Activated B cell treated with CpG ODN at 0.5 μM for 24 hours (primary cell): Measurements from ENCODE around the gene LMNB1. TPM values are rescaled to one million over a fixed set of nuclear protein-coding genes. Genes with fewer than 3 reads are reported as not detected.

Source experiments
- ATAC-seq: fragments of 200-7000 bp; cut with Tn5 transposase; one replicate; pipeline ENCODE4 v1.10.0; 2021; ENCODE audit warnings: low read depth, mild to moderate bottlenecking, moderate library complexity
- CTCF ChIA-PET: fragments of 350-600 bp; sonication (Branson Sonifier 250); formaldehyde crosslinking; loops from one replicate; lab custom pipeline; 2021; ENCODE audit warnings: antibody characterized with exemption; lab: Charles Lee
- POLR2A ChIA-PET: fragments of 350-600 bp; sonication (Branson Sonifier 250); formaldehyde crosslinking; loops from one replicate; lab custom pipeline; 2021; ENCODE audit warnings: antibody characterized with exemption; lab: Charles Lee
- DNase-seq: peaks from one replicate; pipeline ENCODE4 v3.0.0; 2022
- H3K27ac Mint-ChIP-seq: one replicate; pipeline ENCODE4 v1.8.0; 2020; ENCODE audit warnings: mixed read lengths
- H3K27me3 Mint-ChIP-seq: one replicate; pipeline ENCODE4 v1.8.0; 2021; ENCODE audit warnings: mixed read lengths
- H3K36me3 Mint-ChIP-seq: one replicate; pipeline ENCODE4 v1.8.0; 2021; ENCODE audit warnings: low read depth, mixed read lengths
- H3K4me1 Mint-ChIP-seq: one replicate; pipeline ENCODE4 v1.8.0; 2021; ENCODE audit warnings: mixed read lengths
- H3K4me3 Mint-ChIP-seq: one replicate; pipeline ENCODE4 v1.8.0; 2020; ENCODE audit warnings: mild to moderate bottlenecking, mixed read lengths
- H3K9me3 Mint-ChIP-seq: one replicate; pipeline ENCODE4 v1.8.0; 2020; ENCODE audit warnings: mixed read lengths
- intact Hi-C: fragments of 100-400 bp; cut with micrococcal nuclease; formaldehyde crosslinking; loops from one replicate; pipeline ENCODE4 v1.15.1; 2024
- total RNA-seq: library from RNA; stranded (reverse); gene quantifications from 2 replicates; pipeline ENCODE4 v1.2.3, GENCODE V29; 2022
- TF ChIP-seq, protein P1 (sequence below): fragments of 200-600 bp; IDR thresholded peaks from one replicate; pipeline ENCODE4 v1.8.0; 2022; ENCODE audit warnings: antibody characterized with exemption, mild to moderate bottlenecking

LMNB1 gene
- total RNA-seq, 1 donor from 2014 or later, result 34.7 TPM

DNA sequence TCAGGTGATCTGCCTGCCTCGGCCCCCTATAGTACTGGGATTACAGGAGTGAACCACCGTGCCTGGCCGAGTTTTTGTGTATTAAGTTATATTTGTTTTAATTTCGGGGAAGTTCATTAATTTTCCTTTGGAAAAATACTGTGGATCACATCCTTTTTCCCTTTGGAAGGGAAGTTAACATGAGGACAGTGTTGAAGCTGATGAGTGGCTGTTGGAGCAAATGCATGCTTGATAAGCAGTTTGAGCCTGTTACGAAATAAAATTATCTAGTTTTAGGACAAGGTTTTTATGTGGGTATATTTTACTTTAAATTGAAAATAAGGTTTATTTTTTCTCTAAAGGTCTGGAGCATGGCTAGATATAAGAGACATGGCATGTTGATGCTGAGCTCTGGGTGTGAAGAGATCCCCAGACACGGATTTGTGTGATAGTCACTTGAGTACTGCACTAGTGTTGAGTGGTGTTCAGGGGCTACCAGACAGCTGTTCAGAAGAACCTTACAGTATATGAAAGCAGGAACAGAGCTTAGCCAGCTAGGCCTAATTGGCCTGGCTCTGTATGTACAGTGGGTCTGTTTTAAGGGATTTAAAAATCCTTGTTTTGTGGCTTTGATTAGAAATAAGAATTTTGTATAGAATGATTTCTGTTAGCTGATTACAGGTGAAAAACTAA is 17.4 kb downstream of the LMNB1 start:
- ChIA-PET POLR2A (interaction anchor here (0.5 to 4.7 kb wide), 2 partner anchors 17 to 88 kb away, joined by 7 to 15 read pairs; partner anchors contain the start of gene LMNB1), CTCF (interaction anchor here (0.7 to 1.9 kb wide), 7 partner anchors 8 to 137 kb away, joined by 3 to 7 read pairs (median 3); no protein-coding TSS in a partner anchor)
- intact Hi-C loops, result no loop called here
- H3K9me3 Mint-ChIP-seq, result no peaks in the 10 kb centered on the region
- TF ChIP-seq, protein P1, sequence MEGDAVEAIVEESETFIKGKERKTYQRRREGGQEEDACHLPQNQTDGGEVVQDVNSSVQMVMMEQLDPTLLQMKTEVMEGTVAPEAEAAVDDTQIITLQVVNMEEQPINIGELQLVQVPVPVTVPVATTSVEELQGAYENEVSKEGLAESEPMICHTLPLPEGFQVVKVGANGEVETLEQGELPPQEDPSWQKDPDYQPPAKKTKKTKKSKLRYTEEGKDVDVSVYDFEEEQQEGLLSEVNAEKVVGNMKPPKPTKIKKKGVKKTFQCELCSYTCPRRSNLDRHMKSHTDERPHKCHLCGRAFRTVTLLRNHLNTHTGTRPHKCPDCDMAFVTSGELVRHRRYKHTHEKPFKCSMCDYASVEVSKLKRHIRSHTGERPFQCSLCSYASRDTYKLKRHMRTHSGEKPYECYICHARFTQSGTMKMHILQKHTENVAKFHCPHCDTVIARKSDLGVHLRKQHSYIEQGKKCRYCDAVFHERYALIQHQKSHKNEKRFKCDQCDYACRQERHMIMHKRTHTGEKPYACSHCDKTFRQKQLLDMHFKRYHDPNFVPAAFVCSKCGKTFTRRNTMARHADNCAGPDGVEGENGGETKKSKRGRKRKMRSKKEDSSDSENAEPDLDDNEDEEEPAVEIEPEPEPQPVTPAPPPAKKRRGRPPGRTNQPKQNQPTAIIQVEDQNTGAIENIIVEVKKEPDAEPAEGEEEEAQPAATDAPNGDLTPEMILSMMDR, result no peak
- peaks cover 30% of the 10 kb centered on the region for H3K4me1 Mint-ChIP-seq
- H3K36me3 Mint-ChIP-seq, result no peaks in the 10 kb centered on the region
- no peak overlapping the region for H3K4me3 Mint-ChIP-seq
- ATAC-seq (no peak), DNase-seq (no peak)
- H3K27me3 Mint-ChIP-seq, result no peaks in the 10 kb centered on the region
- H3K27ac Mint-ChIP-seq, result peak overlapping the region; percentile 35

DNA sequence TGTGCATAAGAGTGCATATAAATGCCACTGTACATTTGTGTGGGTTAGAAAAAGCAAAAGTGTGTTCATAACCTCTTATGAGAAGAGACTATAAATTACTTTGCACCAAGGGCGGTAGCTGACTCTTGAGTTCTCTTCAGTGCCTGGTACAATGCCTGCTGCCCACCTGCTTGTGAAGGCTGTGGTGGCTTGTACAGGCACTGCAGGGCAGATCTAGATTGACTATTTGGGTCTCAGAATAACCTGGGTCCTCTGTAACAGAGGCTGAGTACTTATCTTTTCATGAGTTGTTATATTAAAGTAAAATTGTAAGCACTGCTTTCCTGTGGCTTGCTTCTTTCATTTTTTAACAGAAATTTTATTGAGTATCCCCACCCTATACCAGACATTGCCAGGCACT is 22.8 kb downstream of the LMNB1 start:
- CTCF ChIA-PET, result no interaction called here
- Mint-ChIP-seq H3K27me3 (no peaks in the 10 kb centered on the region), H3K4me1 (peaks cover 31% of the 10 kb centered on the region), H3K36me3 (no peaks in the 10 kb centered on the region), H3K4me3 (no peak overlapping the region), H3K9me3 (no peaks in the 10 kb centered on the region), H3K27ac (peak overlapping the region; percentile 19)
- POLR2A ChIA-PET, result no interaction called here
- ATAC-seq, result no peak
- TF ChIP-seq, protein P1, result no peak
- DNase-seq, result no peak
- intact Hi-C loops, result loop anchor here (5.0 to 10.0 kb wide), 3 partner anchors 197 to 695 kb away; partner anchors contain the start of gene PHAX

DNA sequence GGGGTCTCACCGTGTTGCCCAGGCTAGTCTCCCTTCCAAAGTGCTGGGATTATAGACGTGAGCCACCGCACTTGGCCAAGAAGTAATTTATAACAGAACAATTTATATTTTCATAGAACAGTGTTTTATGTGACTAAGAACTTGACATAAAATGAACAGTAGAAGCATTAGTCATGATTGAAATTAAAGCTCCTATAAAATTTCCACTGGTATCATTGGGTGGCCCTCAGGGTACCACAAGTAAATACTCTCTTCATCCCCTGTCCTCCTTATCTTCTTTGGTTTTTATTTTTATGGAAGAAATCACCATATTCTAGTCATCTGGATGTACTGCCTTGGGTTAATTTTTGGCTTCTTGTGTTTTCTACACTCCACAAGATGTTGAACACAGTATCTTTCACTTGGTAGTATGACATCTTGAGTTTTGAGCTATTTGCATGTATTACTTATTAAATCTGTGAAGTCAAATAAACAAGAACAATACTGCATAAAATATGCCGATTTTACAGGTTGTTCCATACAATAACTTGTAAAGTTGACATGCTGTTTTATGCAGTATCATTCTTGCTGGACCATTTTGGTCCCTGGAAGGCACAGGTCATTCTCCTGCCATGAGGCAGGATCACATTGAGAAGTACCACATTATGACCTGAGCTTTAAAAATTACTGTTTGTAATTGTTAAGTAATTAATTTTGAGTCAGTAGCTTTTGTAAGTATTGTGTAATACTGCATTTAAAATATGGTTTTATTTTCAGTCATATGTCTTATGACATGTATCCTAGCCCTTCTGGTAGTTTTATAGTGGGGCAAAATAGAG is 24.4 kb downstream of the LMNB1 start:
- no peak for DNase-seq
- peaks cover 36% of the 10 kb centered on the region for H3K4me1 Mint-ChIP-seq
- no peaks in the 10 kb centered on the region for H3K9me3 Mint-ChIP-seq
- no peak overlapping the region for H3K4me3 Mint-ChIP-seq
- peak overlapping the region; percentile 52 for H3K27ac Mint-ChIP-seq
- intact Hi-C loops, result loop anchor here (5.0 to 10.0 kb wide), 3 partner anchors 199 to 693 kb away; partner anchors contain the start of gene PHAX
- POLR2A ChIA-PET, result interaction anchor here (3.8 kb wide), 1 partner anchor 23 kb away, joined by 15 read pairs; no protein-coding TSS in a partner anchor
- CTCF ChIA-PET, result interaction anchor here (0.7 to 4.0 kb wide), 6 partner anchors 8 to 144 kb away, joined by 3 to 47 read pairs (median 13); no protein-coding TSS in a partner anchor
- ATAC-seq, result no peak
- no peaks in the 10 kb centered on the region for H3K27me3 Mint-ChIP-seq
- H3K36me3 Mint-ChIP-seq, result peaks cover 10% of the 10 kb centered on the region
- TF ChIP-seq, protein P1, result no peak

DNA sequence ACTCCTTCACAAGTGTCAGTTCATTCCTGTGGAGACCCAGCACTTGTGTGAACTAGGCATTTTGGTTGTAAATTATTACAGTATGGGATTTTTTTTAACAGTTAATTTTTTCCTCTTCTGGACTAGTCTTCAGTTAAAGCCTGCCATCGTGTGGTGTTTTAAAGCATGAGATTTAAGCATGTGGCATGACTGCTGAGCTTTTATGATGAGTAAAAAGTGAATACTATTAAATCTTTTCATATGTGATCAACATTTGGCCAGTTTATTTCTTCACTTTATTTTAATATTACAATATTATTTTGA is 25.0 kb downstream of the LMNB1 start:
- H3K27me3 Mint-ChIP-seq, result no peaks in the 10 kb centered on the region
- TF ChIP-seq, protein P1, result no peak
- H3K27ac Mint-ChIP-seq, result no peak overlapping the region
- peaks cover 37% of the 10 kb centered on the region for H3K4me1 Mint-ChIP-seq
- ChIA-PET POLR2A (interaction anchor here (3.8 kb wide), 1 partner anchor 24 kb away, joined by 15 read pairs; no protein-coding TSS in a partner anchor), CTCF (interaction anchor here (0.7 to 4.0 kb wide), 7 partner anchors 8 to 144 kb away, joined by 3 to 47 read pairs (median 13); no protein-coding TSS in a partner anchor)
- peaks cover 14% of the 10 kb centered on the region for H3K36me3 Mint-ChIP-seq
- no peak overlapping the region for H3K4me3 Mint-ChIP-seq
- intact Hi-C loops, result loop anchor here (1.0 to 10.0 kb wide), 6 partner anchors 22 to 693 kb away; partner anchors contain the start of gene PHAX
- no peaks in the 10 kb centered on the region for H3K9me3 Mint-ChIP-seq
- peak; percentile 28 for ATAC-seq
- no peak for DNase-seq
